Upper lobe of right lung (tissue), 1 donor: ENCODE data around the gene DISP2. TPM values are rescaled to one million over a fixed set of nuclear protein-coding genes. Genes with fewer than 3 reads are reported as not detected.

ENCODE experiments used
- ATAC-seq: fragments of 200-7000 bp; cut with Tn5 transposase; one replicate; pipeline ENCODE4 v1.9.1; 2020; ENCODE audit warnings: mild to moderate bottlenecking, moderate library complexity
- DNase-seq: peaks from one replicate; pipeline ENCODE4 v3.0.0-alpha.2; 2020
- H3K27ac ChIP-seq: fragments of 200-600 bp; one replicate; pipeline ENCODE4 v1.8.0; 2022
- H3K27me3 ChIP-seq: fragments of 200-600 bp; one replicate; pipeline ENCODE4 v1.8.0; 2022; ENCODE audit warnings: mild to moderate bottlenecking
- H3K36me3 ChIP-seq: fragments of 200-600 bp; one replicate; pipeline ENCODE4 v1.8.0; 2022
- H3K4me1 ChIP-seq: fragments of 200-600 bp; one replicate; pipeline ENCODE4 v1.8.0; 2022
- H3K4me3 ChIP-seq: fragments of 200-600 bp; one replicate; pipeline ENCODE4 v1.8.0; 2022; ENCODE audit warnings: mild to moderate bottlenecking
- H3K9me3 ChIP-seq: fragments of 200-600 bp; one replicate; pipeline ENCODE4 v1.8.0; 2022
- CTCF ChIP-seq: fragments of 200-600 bp; IDR thresholded peaks from one replicate; pipeline ENCODE4 v1.8.0; 2022; ENCODE audit warnings: antibody characterized with exemption
- intact Hi-C: fragments of 100-400 bp; cut with DNase I; formaldehyde crosslinking; loops from one replicate; pipeline ENCODE4 v1.11.0; 2022
- total RNA-seq: library from RNA; stranded (reverse); fragmentation: NEBNext Ultra II Directional; extraction: Animal tissue kit (Norgen Biotek cat#: 25700); gene quantifications from one replicate; pipeline ENCODE4 v1.2.1, GENCODE V29; 2021
- donor health status: DM: no; HTN: yes; CAD: no; lungs with severe emphysema.

DISP2 gene
- total RNA-seq, 1 donor from 2014 or later = 6.5 TPM

GRCh38 chr15:40352281-40352901, 5.6 kb upstream of the DISP2 start:
- peaks cover 6% of the 10 kb centered on the region for H3K4me1 ChIP-seq
- H3K9me3 ChIP-seq = no peaks in the 10 kb centered on the region
- H3K36me3 ChIP-seq = no peaks in the 10 kb centered on the region
- DNase-seq (no peak), ATAC-seq (no peak)
- H3K27ac ChIP-seq = no peak overlapping the region
- TF ChIP-seq CTCF = no peak
- H3K27me3 ChIP-seq = no peaks in the 10 kb centered on the region
- no peak overlapping the region for H3K4me3 ChIP-seq
- intact Hi-C loops = no loop called here

GRCh38 chr15:40353697-40354096, 4.3 kb upstream of the DISP2 start:
- Histone ChIP-seq H3K4me3 (no peak overlapping the region), H3K27ac (no peak overlapping the region), H3K36me3 (no peaks in the 10 kb centered on the region), H3K27me3 (no peaks in the 10 kb centered on the region), H3K9me3 (no peaks in the 10 kb centered on the region), H3K4me1 (peaks cover 13% of the 10 kb centered on the region)
- DNase-seq = no peak
- no peak for ATAC-seq
- no peak for TF ChIP-seq CTCF
- intact Hi-C loops = no loop called here

- no peaks in the 10 kb centered on the region for H3K27me3 ChIP-seq
- H3K4me1 ChIP-seq = peaks cover 18% of the 10 kb centered on the region
- no peaks in the 10 kb centered on the region for H3K36me3 ChIP-seq
- no peak for DNase-seq
- H3K9me3 ChIP-seq = no peaks in the 10 kb centered on the region
- intact Hi-C loops = no loop called here
- peak; percentile 20 for TF ChIP-seq CTCF
- no peak overlapping the region for H3K27ac ChIP-seq
- no peak for ATAC-seq
- H3K4me3 ChIP-seq = no peak overlapping the region
Measured at GRCh38 chr15:40354408-40355171, 3.4 kb upstream of the DISP2 start.

GRCh38 chr15:40355976-40356585, 1.9 kb upstream of the DISP2 start:
- ATAC-seq (no peak), DNase-seq (no peak)
- no peak for TF ChIP-seq CTCF
- intact Hi-C loops = no loop called here
- H3K27ac ChIP-seq = no peak overlapping the region
- H3K36me3 ChIP-seq = no peaks in the 10 kb centered on the region
- no peak overlapping the region for H3K4me3 ChIP-seq
- no peaks in the 10 kb centered on the region for H3K9me3 ChIP-seq
- no peaks in the 10 kb centered on the region for H3K27me3 ChIP-seq
- H3K4me1 ChIP-seq = peaks cover 18% of the 10 kb centered on the region

- H3K4me3 ChIP-seq = peak overlapping the region; percentile 64
- TF ChIP-seq CTCF = no peak
- ATAC-seq (no peak), DNase-seq (no peak)
- H3K27me3 ChIP-seq = no peaks in the 10 kb centered on the region
- H3K4me1 ChIP-seq = peaks cover 18% of the 10 kb centered on the region
- no peak overlapping the region for H3K27ac ChIP-seq
- no peaks in the 10 kb centered on the region for H3K36me3 ChIP-seq
- intact Hi-C loops = no loop called here
- no peaks in the 10 kb centered on the region for H3K9me3 ChIP-seq
Measured at GRCh38 chr15:40357246-40357645, 773 bp upstream of the DISP2 start.
